Activated naive CD4-positive, alpha-beta T cell treated with anti-CD3 and anti-CD28 coated beads for 36 hours (primary cell): ENCODE results near the gene TTC24. TPM values are rescaled to one million over a fixed set of nuclear protein-coding genes. Genes with fewer than 3 reads are reported as not detected.
"Not testable (repeated sequence)": the region's sequence is repeated elsewhere in the genome, so short reads cannot be mapped to it uniquely, and the experiment has no call there.

Experiments
- CTCF ChIA-PET: fragments of 350-600 bp; sonication (Branson Sonifier 250); formaldehyde crosslinking; loops from one replicate; lab custom pipeline; 2021; ENCODE audit warnings: antibody characterized with exemption; lab: Charles Lee
- DNase-seq: peaks from one replicate; pipeline ENCODE4 v3.0.0-alpha.2; 2020
- H3K27ac Mint-ChIP-seq: one replicate; pipeline ENCODE4 v1.8.0; 2021; ENCODE audit warnings: mild to moderate bottlenecking, mixed read lengths
- H3K27me3 Mint-ChIP-seq: one replicate; pipeline ENCODE4 v1.8.0; 2021; ENCODE audit warnings: low read depth, mixed read lengths
- H3K36me3 Mint-ChIP-seq: one replicate; pipeline ENCODE4 v1.8.0; 2021; ENCODE audit warnings: low read depth, mixed read lengths
- H3K4me1 Mint-ChIP-seq: one replicate; pipeline ENCODE4 v1.8.0; 2021; ENCODE audit warnings: low read depth, mixed read lengths
- H3K4me3 Mint-ChIP-seq: one replicate; pipeline ENCODE4 v1.8.0; 2021; ENCODE audit warnings: mild to moderate bottlenecking, moderate library complexity, mixed read lengths
- H3K9me3 Mint-ChIP-seq: one replicate; pipeline ENCODE4 v1.8.0; 2021; ENCODE audit warnings: mixed read lengths
- intact Hi-C: fragments of 100-400 bp; cut with micrococcal nuclease; formaldehyde crosslinking; loops from one replicate; pipeline ENCODE4 v1.15.1; 2023
- total RNA-seq, 2 experiments: library from RNA; stranded (reverse); gene quantifications; one replicate each; pipeline ENCODE4 v1.2.3, GENCODE V29; 2021

Gene TTC24
- total RNA-seq, 2 experiments from 2014 or later, result 3.1 to 3.9 TPM

GRCh38 chr1:156547434-156547833 lies 32.1 kb upstream of the TTC24 start:
- intact Hi-C loops, result no loop called here
- H3K27ac Mint-ChIP-seq, result no peak overlapping the region
- H3K9me3 Mint-ChIP-seq, result no peaks in the 10 kb centered on the region
- H3K4me3 Mint-ChIP-seq, result no peak overlapping the region
- H3K36me3 Mint-ChIP-seq, result no peaks in the 10 kb centered on the region
- no peak for DNase-seq
- H3K27me3 Mint-ChIP-seq, result no peaks in the 10 kb centered on the region
- CTCF ChIA-PET, result no interaction called here
- H3K4me1 Mint-ChIP-seq, result no peaks in the 10 kb centered on the region

GRCh38 chr1:156547982-156548381 lies 31.5 kb upstream of the TTC24 start:
- DNase-seq, result no peak
- intact Hi-C loops, result no loop called here
- H3K36me3 Mint-ChIP-seq, result no peaks in the 10 kb centered on the region
- H3K9me3 Mint-ChIP-seq, result no peaks in the 10 kb centered on the region
- H3K4me3 Mint-ChIP-seq, result no peak overlapping the region
- CTCF ChIA-PET, result no interaction called here
- H3K27me3 Mint-ChIP-seq, result no peaks in the 10 kb centered on the region
- no peak overlapping the region for H3K27ac Mint-ChIP-seq
- H3K4me1 Mint-ChIP-seq, result no peaks in the 10 kb centered on the region

GRCh38 chr1:156549390-156549789 lies 30.1 kb upstream of the TTC24 start:
- intact Hi-C loops, result no loop called here
- DNase-seq, result no peak
- no peaks in the 10 kb centered on the region for H3K36me3 Mint-ChIP-seq
- H3K9me3 Mint-ChIP-seq, result no peaks in the 10 kb centered on the region
- CTCF ChIA-PET, result no interaction called here
- H3K4me3 Mint-ChIP-seq, result no peak overlapping the region
- H3K27me3 Mint-ChIP-seq, result no peaks in the 10 kb centered on the region
- H3K27ac Mint-ChIP-seq, result no peak overlapping the region
- no peaks in the 10 kb centered on the region for H3K4me1 Mint-ChIP-seq

- Mint-ChIP-seq H3K27me3 (no peaks in the 10 kb centered on the region), H3K9me3 (no peaks in the 10 kb centered on the region), H3K36me3 (no peaks in the 10 kb centered on the region), H3K4me1 (no peaks in the 10 kb centered on the region), H3K27ac (no peak overlapping the region), H3K4me3 (no peak overlapping the region)
- intact Hi-C loops, result no loop called here
- DNase-seq, result no peak
- CTCF ChIA-PET, result interaction anchor here (1.0 kb wide), 1 partner anchor 79 kb away, joined by 4 read pairs; no protein-coding TSS in a partner anchor
Measured at GRCh38 chr1:156549831-156550230, 29.7 kb upstream of the TTC24 start.

- no peak overlapping the region for H3K27ac Mint-ChIP-seq
- no peak for DNase-seq
- no peaks in the 10 kb centered on the region for H3K9me3 Mint-ChIP-seq
- no peaks in the 10 kb centered on the region for H3K4me1 Mint-ChIP-seq
- H3K36me3 Mint-ChIP-seq, result no peaks in the 10 kb centered on the region
- H3K27me3 Mint-ChIP-seq, result no peaks in the 10 kb centered on the region
- no peak overlapping the region for H3K4me3 Mint-ChIP-seq
- intact Hi-C loops, result no loop called here
- CTCF ChIA-PET, result interaction anchor here (1.0 to 1.3 kb wide), 2 partner anchors 69 to 79 kb away, joined by 4 to 5 read pairs; no protein-coding TSS in a partner anchor
Measured at GRCh38 chr1:156550346-156550745, 29.2 kb upstream of the TTC24 start.

- no peak overlapping the region for H3K4me3 Mint-ChIP-seq
- CTCF ChIA-PET, result interaction anchor here (1.0 to 1.3 kb wide), 3 partner anchors 54 to 78 kb away, joined by 4 to 5 read pairs (median 5); no protein-coding TSS in a partner anchor
- no peaks in the 10 kb centered on the region for H3K9me3 Mint-ChIP-seq
- no peak overlapping the region for H3K27ac Mint-ChIP-seq
- H3K36me3 Mint-ChIP-seq, result no peaks in the 10 kb centered on the region
- H3K4me1 Mint-ChIP-seq, result no peaks in the 10 kb centered on the region
- no peaks in the 10 kb centered on the region for H3K27me3 Mint-ChIP-seq
- no peak for DNase-seq
- intact Hi-C loops, result no loop called here
Measured at GRCh38 chr1:156551066-156551643, 28.4 kb upstream of the TTC24 start.

GRCh38 chr1:156551869-156552268 lies 27.7 kb upstream of the TTC24 start:
- CTCF ChIA-PET, result interaction anchor here (1.3 kb wide), 1 partner anchor 71 kb away, joined by 5 read pairs; no protein-coding TSS in a partner anchor
- H3K4me1 Mint-ChIP-seq, result no peaks in the 10 kb centered on the region
- H3K27me3 Mint-ChIP-seq, result no peaks in the 10 kb centered on the region
- H3K27ac Mint-ChIP-seq, result no peak overlapping the region
- H3K36me3 Mint-ChIP-seq, result no peaks in the 10 kb centered on the region
- intact Hi-C loops, result no loop called here
- no peak for DNase-seq
- H3K4me3 Mint-ChIP-seq, result no peak overlapping the region
- H3K9me3 Mint-ChIP-seq, result no peaks in the 10 kb centered on the region

GRCh38 chr1:156552518-156552917 lies 27.0 kb upstream of the TTC24 start:
- intact Hi-C loops, result no loop called here

GRCh38 chr1:156552937-156553336 lies 26.6 kb upstream of the TTC24 start:
- H3K27ac Mint-ChIP-seq, H3K9me3 Mint-ChIP-seq, DNase-seq, H3K4me3 Mint-ChIP-seq, H3K4me1 Mint-ChIP-seq, H3K36me3 Mint-ChIP-seq, intact Hi-C loops, CTCF ChIA-PET, H3K27me3 Mint-ChIP-seq: not testable (repeated sequence)

More at GRCh38 chr1:156552518-156552917, 27.0 kb upstream of the TTC24 start:
- Mint-ChIP-seq H3K27ac (no peak overlapping the region), H3K27me3 (no peaks in the 10 kb centered on the region), H3K36me3 (no peaks in the 10 kb centered on the region), H3K4me1 (no peaks in the 10 kb centered on the region), H3K9me3 (no peaks in the 10 kb centered on the region), H3K4me3 (no peak overlapping the region)
- no peak for DNase-seq
- CTCF ChIA-PET, result no interaction called here

GRCh38 chr1:156553860-156554485 lies 25.6 kb upstream of the TTC24 start:
- H3K27ac Mint-ChIP-seq, result no peak overlapping the region
- no peaks in the 10 kb centered on the region for H3K4me1 Mint-ChIP-seq
- no peaks in the 10 kb centered on the region for H3K9me3 Mint-ChIP-seq
- no peaks in the 10 kb centered on the region for H3K27me3 Mint-ChIP-seq
- DNase-seq, result no peak
- H3K4me3 Mint-ChIP-seq, result no peak overlapping the region
- H3K36me3 Mint-ChIP-seq, result no peaks in the 10 kb centered on the region
- CTCF ChIA-PET, result interaction anchor here (1.5 kb wide), 1 partner anchor 73 kb away, joined by 5 read pairs; no protein-coding TSS in a partner anchor
- intact Hi-C loops, result no loop called here

- no peak for DNase-seq
- no peak overlapping the region for H3K4me3 Mint-ChIP-seq
- H3K4me1 Mint-ChIP-seq, result no peaks in the 10 kb centered on the region
- CTCF ChIA-PET, result interaction anchor here (1.3 to 1.5 kb wide), 2 partner anchors 74 to 106 kb away, joined by 3 to 5 read pairs; no protein-coding TSS in a partner anchor
- intact Hi-C loops, result no loop called here
- no peak overlapping the region for H3K27ac Mint-ChIP-seq
- H3K36me3 Mint-ChIP-seq, result no peaks in the 10 kb centered on the region
- no peaks in the 10 kb centered on the region for H3K9me3 Mint-ChIP-seq
- H3K27me3 Mint-ChIP-seq, result no peaks in the 10 kb centered on the region
Measured at GRCh38 chr1:156554971-156555370, 24.6 kb upstream of the TTC24 start.

- Mint-ChIP-seq H3K36me3 (no peaks in the 10 kb centered on the region), H3K27me3 (no peaks in the 10 kb centered on the region), H3K9me3 (no peaks in the 10 kb centered on the region), H3K4me1 (no peaks in the 10 kb centered on the region), H3K27ac (no peak overlapping the region), H3K4me3 (no peak overlapping the region)
- intact Hi-C loops, result no loop called here
- CTCF ChIA-PET, result interaction anchor here (0.6 to 1.5 kb wide), 3 partner anchors 24 to 105 kb away, joined by 3 to 5 read pairs (median 4); partner anchors contain the start of gene TTC24
- DNase-seq, result no peak
Measured at GRCh38 chr1:156555715-156556114, 23.8 kb upstream of the TTC24 start.

GRCh38 chr1:156556354-156556753 lies 23.2 kb upstream of the TTC24 start:
- intact Hi-C loops, result no loop called here
- no peak overlapping the region for H3K27ac Mint-ChIP-seq

More at GRCh38 chr1:156556354-156556753, 23.2 kb upstream of the TTC24 start:
- no peak for DNase-seq
- CTCF ChIA-PET, result interaction anchor here (0.6 to 0.7 kb wide), 3 partner anchors 19 to 111 kb away, joined by 3 to 4 read pairs (median 3); partner anchors contain the start of gene TTC24
- no peaks in the 10 kb centered on the region for H3K4me1 Mint-ChIP-seq
- no peaks in the 10 kb centered on the region for H3K9me3 Mint-ChIP-seq
- no peak overlapping the region for H3K4me3 Mint-ChIP-seq
- no peaks in the 10 kb centered on the region for H3K27me3 Mint-ChIP-seq
- no peaks in the 10 kb centered on the region for H3K36me3 Mint-ChIP-seq
